ENCODE measurements around the gene FAM241A.

The FAM241A gene

GRCh38 chr4:112127048-112127637 is 18.1 kb upstream of the FAM241A start:
- Histone ChIP-seq H3K36me3 (no peaks in the 10 kb centered on the region), H3K9me3 (no peaks in the 10 kb centered on the region), H3K27ac (no peak overlapping the region), H3K4me3 (ENCODE audit: low read depth in 1 of 2, low read length in 1 of 2) (no peak overlapping the region), H3K27me3 (no peaks in the 10 kb centered on the region), H3K4me1 (ENCODE audit: control insufficient read depth in 1 of 2, insufficient read depth in 1 of 2, low read depth in 1 of 2, low read length in 1 of 2) (no peaks in the 10 kb centered on the region)
- TF ChIP-seq CTCF (IDR thresholded peaks at IDR 0.05) = no peak

- Histone ChIP-seq H3K36me3 (no peaks in the 10 kb centered on the region), H3K4me3 (ENCODE audit: low read depth in 1 of 2, low read length in 1 of 2) (no peak overlapping the region), H3K27ac (no peak overlapping the region)
Measured at GRCh38 chr4:112127803-112128202, 17.5 kb upstream of the FAM241A start.

GRCh38 chr4:112128452-112128851 is 16.8 kb upstream of the FAM241A start:
- Histone ChIP-seq H3K27ac (no peak overlapping the region), H3K4me3 (ENCODE audit: low read depth in 1 of 2, low read length in 1 of 2) (no peak overlapping the region), H3K36me3 (no peaks in the 10 kb centered on the region), H3K9me3 (no peaks in the 10 kb centered on the region), H3K4me1 (ENCODE audit: control insufficient read depth in 1 of 2, insufficient read depth in 1 of 2, low read depth in 1 of 2, low read length in 1 of 2) (no peaks in the 10 kb centered on the region), H3K27me3 (no peaks in the 10 kb centered on the region)
- TF ChIP-seq CTCF (IDR thresholded peaks at IDR 0.05) = no peak

More at GRCh38 chr4:112127803-112128202, 17.5 kb upstream of the FAM241A start:
- no peaks in the 10 kb centered on the region for H3K27me3 ChIP-seq
- no peak for TF ChIP-seq CTCF (IDR thresholded peaks at IDR 0.05)
- no peaks in the 10 kb centered on the region for H3K9me3 ChIP-seq
- H3K4me1 ChIP-seq (ENCODE audit: control insufficient read depth in 1 of 2, insufficient read depth in 1 of 2, low read depth in 1 of 2, low read length in 1 of 2) = no peaks in the 10 kb centered on the region

- TF ChIP-seq CTCF (IDR thresholded peaks at IDR 0.05) = no peak
- H3K9me3 ChIP-seq = no peaks in the 10 kb centered on the region
Measured at GRCh38 chr4:112130906-112131305, 14.3 kb upstream of the FAM241A start.

GRCh38 chr4:112136551-112136950 is 8.7 kb upstream of the FAM241A start:
- H3K9me3 ChIP-seq = no peaks in the 10 kb centered on the region
- no peak for TF ChIP-seq CTCF (IDR thresholded peaks at IDR 0.05)
- peaks cover 3 to 5% of the 10 kb centered on the region in 2 experiments for H3K4me1 ChIP-seq (ENCODE audit: control insufficient read depth in 1 of 2, insufficient read depth in 1 of 2, low read depth in 1 of 2, low read length in 1 of 2)
- no peaks in the 10 kb centered on the region for H3K27me3 ChIP-seq
- H3K36me3 ChIP-seq = no peaks in the 10 kb centered on the region
- no peak overlapping the region for H3K4me3 ChIP-seq (ENCODE audit: low read depth in 1 of 2, low read length in 1 of 2)
- no peak overlapping the region for H3K27ac ChIP-seq

More at GRCh38 chr4:112130906-112131305, 14.3 kb upstream of the FAM241A start:
- Histone ChIP-seq H3K36me3 (no peaks in the 10 kb centered on the region), H3K27ac (no peak overlapping the region), H3K4me3 (ENCODE audit: low read depth in 1 of 2, low read length in 1 of 2) (no peak overlapping the region), H3K4me1 (ENCODE audit: control insufficient read depth in 1 of 2, insufficient read depth in 1 of 2, low read depth in 1 of 2, low read length in 1 of 2) (no peaks in the 10 kb centered on the region), H3K27me3 (no peaks in the 10 kb centered on the region)
